SK-N-SH treated with all-trans-retinoic acid at 6 μM for 48 hours (cell line): Measurements from ENCODE around the gene IQCF6.

Experiments used
- ATAC-seq: fragments of 200-7000 bp; cut with Tn5 transposase; 3 replicates; pipeline ENCODE4 v1.9.1; 2020; ENCODE audit warnings: mild to moderate bottlenecking, moderate library complexity
- BACH2 ChIP-seq: fragments of 250-450 bp; sonication (Bioruptor Pico); IDR thresholded peaks from 2 replicates; pipeline ENCODE4 v1.9.0; 2021; ENCODE audit warnings: mild to moderate bottlenecking, borderline replicate concordance
- CSDC2 ChIP-seq: fragments of 250-450 bp; sonication (Bioruptor Pico); IDR thresholded peaks from 2 replicates; pipeline ENCODE4 v1.5.0; 2020; ENCODE audit warnings: mild to moderate bottlenecking, moderate library complexity
- CSRNP3 ChIP-seq: fragments of 250-450 bp; sonication (Bioruptor Pico); IDR thresholded peaks from 2 replicates; pipeline ENCODE4 v1.5.1; 2021; ENCODE audit warnings: mild to moderate bottlenecking, moderate library complexity
- ESRRG ChIP-seq: fragments of 250-450 bp; sonication (Bioruptor Pico); IDR thresholded peaks from 2 replicates; pipeline ENCODE4 v1.6.1; 2021; ENCODE audit warnings: mild to moderate bottlenecking
- GLIS3 ChIP-seq: fragments of 250-450 bp; sonication (Bioruptor Pico); IDR thresholded peaks from 2 replicates; pipeline ENCODE4 v1.5.0; 2020; ENCODE audit warnings: mild to moderate bottlenecking, moderate library complexity
- ISL1 ChIP-seq: fragments of 250-450 bp; sonication (Bioruptor Pico); IDR thresholded peaks from 2 replicates; pipeline ENCODE4 v2.1.2; 2022; ENCODE audit warnings: mild to moderate bottlenecking, moderate library complexity
- PATZ1 ChIP-seq: fragments of 250-450 bp; sonication (Bioruptor Pico); IDR thresholded peaks from 2 replicates; pipeline ENCODE4 v1.8.0; 2020; ENCODE audit warnings: mild to moderate bottlenecking, moderate library complexity, borderline replicate concordance
- POU6F1 ChIP-seq: fragments of 250-450 bp; sonication (Bioruptor Pico); IDR thresholded peaks from 2 replicates; pipeline ENCODE4 v1.8.0; 2021; ENCODE audit warnings: low read depth, mild to moderate bottlenecking, moderate library complexity, borderline replicate concordance
- RARB ChIP-seq: fragments of 250-450 bp; sonication (Bioruptor Pico); IDR thresholded peaks from 2 replicates; pipeline ENCODE4 v1.8.0; 2021; ENCODE audit warnings: mild to moderate bottlenecking, moderate library complexity
- SNAI2 ChIP-seq: fragments of 250-450 bp; sonication (Bioruptor Pico); IDR thresholded peaks from 2 replicates; pipeline ENCODE4 v1.5.0; 2020; ENCODE audit warnings: mild to moderate bottlenecking, moderate library complexity
- TCF4 ChIP-seq: fragments of 250-450 bp; sonication (Bioruptor Pico); IDR thresholded peaks from 2 replicates; pipeline ENCODE4 v1.8.0; 2021; ENCODE audit warnings: mild to moderate bottlenecking, moderate library complexity, borderline replicate concordance
- TOX ChIP-seq: fragments of 250-450 bp; sonication (Bioruptor Pico); IDR thresholded peaks from 2 replicates; pipeline ENCODE4 v1.8.0; 2021; ENCODE audit warnings: mild to moderate bottlenecking, moderate library complexity, borderline replicate concordance
- TSHZ2 ChIP-seq: fragments of 250-450 bp; sonication (Bioruptor Pico); IDR thresholded peaks from 2 replicates; pipeline ENCODE4 v1.5.0; 2020; ENCODE audit warnings: mild to moderate bottlenecking, moderate library complexity
- ZC3H10 ChIP-seq: fragments of 250-450 bp; sonication (Bioruptor Pico); IDR thresholded peaks from 2 replicates; pipeline ENCODE4 v1.5.1; 2021; ENCODE audit warnings: mild to moderate bottlenecking, moderate library complexity
- ZFP3 ChIP-seq: fragments of 250-450 bp; sonication (Bioruptor Pico); IDR thresholded peaks from 2 replicates; pipeline ENCODE4 v1.5.0; 2020; ENCODE audit warnings: mild to moderate bottlenecking, moderate library complexity
- ZFP30 ChIP-seq: fragments of 450-650 bp; formaldehyde crosslinking; IDR thresholded peaks from 2 replicates; pipeline ENCODE4 v1.5.0; 2022; ENCODE audit warnings: mild to moderate bottlenecking, moderate library complexity
- ZNF565 ChIP-seq: fragments of 450-650 bp; formaldehyde crosslinking; conservative IDR thresholded peaks from 2 replicates; pipeline ENCODE4 v1.5.0; 2020; ENCODE audit warnings: low read depth, mild to moderate bottlenecking, moderate library complexity
- ZNF70 ChIP-seq: fragments of 450-650 bp; formaldehyde crosslinking; IDR thresholded peaks from 2 replicates; pipeline ENCODE4 v1.5.0; 2020; ENCODE audit warnings: mild to moderate bottlenecking, moderate library complexity

Gene IQCF6

GRCh38 chr3:51814034-51814433 lies 35.0 kb upstream of the IQCF6 start:
- TF ChIP-seq ZFP30 (no peak), BACH2 (CRISPR knock-in tag) (no peak), GLIS3 (CRISPR knock-in tag) (no peak), ZFP3 (CRISPR knock-in tag) (no peak), ZC3H10 (CRISPR knock-in tag) (no peak), CSDC2 (no peak), POU6F1 (no peak), PATZ1 (CRISPR knock-in tag) (no peak)
- TF ChIP-seq, all 23 proteins: peak for 0
- no peak for ATAC-seq

GRCh38 chr3:51813539-51813938 lies 34.5 kb upstream of the IQCF6 start:
- ATAC-seq = peak; percentile 71
- no peak for TF ChIP-seq PATZ1 (CRISPR knock-in tag)
- peak; percentile 51; the same call in 1 of the 2 replicates for TF ChIP-seq TCF4 (CRISPR knock-in tag)
- peak; percentile 40; the same call in 1 of the 2 replicates for TF ChIP-seq TSHZ2 (CRISPR knock-in tag)

GRCh38 chr3:51808934-51809333 lies 29.9 kb upstream of the IQCF6 start:
- TF ChIP-seq TOX = no peak
- ATAC-seq = no peak

- TF ChIP-seq CSRNP3 (CRISPR knock-in tag) (no peak), ESRRG (CRISPR knock-in tag) (no peak), BACH2 (CRISPR knock-in tag) (no peak)
- no peak for ATAC-seq
These were observed 23.2 kb upstream of the IQCF6 start for GRCh38 chr3:51802106-51802703.

- no peak for ATAC-seq
- TF ChIP-seq ZNF70 (CRISPR knock-in tag) (no peak), ZFP30 (no peak), ISL1 (CRISPR knock-in tag) (no peak), SNAI2 (CRISPR knock-in tag) (no peak), CSDC2 (no peak), RARB (no peak), TOX (no peak), BACH2 (CRISPR knock-in tag) (no peak), ZC3H10 (CRISPR knock-in tag) (no peak), ZNF565 (no peak), PATZ1 (CRISPR knock-in tag) (no peak), CSRNP3 (CRISPR knock-in tag) (no peak)
These were observed 21.7 kb upstream of the IQCF6 start for GRCh38 chr3:51800750-51801125.
